Measurements from ENCODE around the gene HSD17B8.

HSD17B8 gene

GRCh38 chr6:33204415-33205190, at the start of gene HSD17B8:
HSD17B8 (plus strand) TSS chr6:33204655; CDS start chr6:33204669, 14 bp downstream.
- in situ Hi-C loops (cut with MboI; ENCODE audit: low sequenced_read_pairs), result no loop called here

DNA sequence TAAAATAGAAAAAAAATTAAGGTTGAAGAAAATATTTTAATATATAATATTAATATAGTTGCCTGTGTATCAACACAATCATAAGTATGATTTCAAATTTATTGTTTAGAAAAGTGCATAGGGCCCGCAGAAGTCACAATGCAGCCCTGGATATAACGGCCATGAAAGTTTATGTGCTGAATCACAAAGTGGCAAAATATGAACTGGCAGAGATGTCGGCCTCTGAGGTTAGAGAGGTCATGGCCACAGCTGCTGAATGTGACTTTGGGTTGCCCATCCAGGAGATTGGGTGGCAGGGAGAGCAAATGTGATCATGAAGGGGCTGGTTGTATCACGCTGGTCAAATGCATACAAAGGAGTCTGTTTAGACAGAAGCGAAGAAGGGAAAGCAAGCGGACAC, 47.9 kb upstream of the HSD17B8 start:
- in situ Hi-C loops (cut with MboI; ENCODE audit: low sequenced_read_pairs), result no loop called here

GRCh38 chr6:33156964-33157363, 47.5 kb upstream of the HSD17B8 start:
- in situ Hi-C loops (cut with MboI; ENCODE audit: low sequenced_read_pairs), result no loop called here

GRCh38 chr6:33160096-33160495, 44.4 kb upstream of the HSD17B8 start:
- in situ Hi-C loops (cut with MboI; ENCODE audit: low sequenced_read_pairs), result no loop called here

DNA sequence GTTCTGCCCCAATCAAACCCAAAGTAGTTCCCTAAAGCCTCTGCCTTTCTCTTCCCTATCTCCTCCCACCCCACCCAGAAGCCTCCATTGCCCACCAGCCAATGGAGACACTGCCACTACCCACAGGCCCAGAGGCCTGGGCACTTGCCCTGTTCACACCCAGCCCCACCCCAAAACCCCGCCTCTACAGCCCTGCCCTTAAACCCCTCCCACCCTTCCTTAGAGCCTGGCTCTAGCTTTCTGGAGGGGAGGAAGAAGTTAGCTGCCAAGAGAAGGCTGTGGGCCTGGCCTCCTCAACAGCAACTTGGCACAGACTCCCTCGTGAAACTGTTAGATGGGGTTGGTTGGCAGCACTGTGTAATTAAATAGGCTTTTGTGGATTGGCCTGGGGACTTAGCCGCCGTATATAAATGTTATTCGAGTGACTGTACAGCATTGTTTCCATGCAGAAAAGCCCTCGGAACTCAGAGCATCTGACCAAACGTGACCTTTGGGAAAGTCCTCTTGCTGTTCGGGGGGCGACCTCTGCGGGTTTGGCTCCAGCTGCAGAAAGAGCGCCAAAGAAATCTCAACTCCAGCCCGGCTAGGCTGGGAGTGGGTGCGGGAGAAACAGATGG, 43.6 kb upstream of the HSD17B8 start:
- in situ Hi-C loops (cut with MboI; ENCODE audit: low sequenced_read_pairs), result no loop called here

DNA sequence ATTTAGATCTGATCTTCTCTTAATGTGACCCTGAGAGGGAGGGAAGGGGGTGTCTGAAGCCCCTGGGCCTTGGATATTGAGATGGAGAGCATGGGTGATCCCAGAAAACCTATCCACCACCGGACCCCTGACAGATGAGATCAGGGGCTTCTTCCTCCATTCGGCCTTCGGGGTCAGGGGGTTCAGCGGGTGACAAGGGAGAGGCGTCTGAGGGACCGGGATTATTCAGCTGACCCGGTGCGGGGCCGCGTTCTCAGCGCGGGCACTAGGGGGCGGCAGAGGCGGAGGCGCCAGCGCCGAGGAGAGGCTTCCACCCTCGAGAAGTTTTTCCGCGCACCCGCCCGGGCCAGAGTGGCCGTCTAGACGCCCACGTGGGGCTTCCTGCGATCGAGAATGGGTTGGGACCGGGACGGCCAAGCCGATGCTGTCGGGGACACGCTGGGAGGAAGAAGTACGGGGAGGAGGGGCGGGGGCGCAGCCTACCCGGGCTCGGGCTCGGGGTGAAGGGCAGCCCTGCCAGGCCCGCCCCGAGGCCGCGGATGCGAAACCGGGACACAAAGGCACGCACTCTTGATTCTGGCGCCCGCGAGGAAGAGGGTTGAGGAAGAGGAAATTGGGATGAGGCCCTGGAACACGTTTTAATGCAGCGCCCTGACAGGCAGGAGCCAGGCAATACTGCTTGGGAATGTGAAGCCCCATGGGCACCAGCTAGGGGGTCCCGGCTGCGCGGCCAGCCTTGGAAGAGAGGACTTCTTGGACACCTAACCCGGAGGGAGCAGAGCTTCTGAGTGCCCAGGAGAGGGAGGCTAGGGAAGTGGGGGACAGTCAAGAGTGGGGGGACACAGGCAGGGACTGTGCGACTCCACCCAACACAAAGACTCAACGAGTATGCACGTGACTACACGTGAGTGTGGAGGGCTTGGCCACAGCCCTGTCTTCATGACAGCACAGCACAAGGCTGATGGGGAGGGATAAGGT, 42.8 kb upstream of the HSD17B8 start:
- in situ Hi-C loops (cut with MboI; ENCODE audit: low sequenced_read_pairs), result no loop called here

GRCh38 chr6:33163540-33163939, 40.9 kb upstream of the HSD17B8 start:
- in situ Hi-C loops (cut with MboI; ENCODE audit: low sequenced_read_pairs), result no loop called here

GRCh38 chr6:33164176-33164575, 40.3 kb upstream of the HSD17B8 start:
- in situ Hi-C loops (cut with MboI; ENCODE audit: low sequenced_read_pairs), result no loop called here

DNA sequence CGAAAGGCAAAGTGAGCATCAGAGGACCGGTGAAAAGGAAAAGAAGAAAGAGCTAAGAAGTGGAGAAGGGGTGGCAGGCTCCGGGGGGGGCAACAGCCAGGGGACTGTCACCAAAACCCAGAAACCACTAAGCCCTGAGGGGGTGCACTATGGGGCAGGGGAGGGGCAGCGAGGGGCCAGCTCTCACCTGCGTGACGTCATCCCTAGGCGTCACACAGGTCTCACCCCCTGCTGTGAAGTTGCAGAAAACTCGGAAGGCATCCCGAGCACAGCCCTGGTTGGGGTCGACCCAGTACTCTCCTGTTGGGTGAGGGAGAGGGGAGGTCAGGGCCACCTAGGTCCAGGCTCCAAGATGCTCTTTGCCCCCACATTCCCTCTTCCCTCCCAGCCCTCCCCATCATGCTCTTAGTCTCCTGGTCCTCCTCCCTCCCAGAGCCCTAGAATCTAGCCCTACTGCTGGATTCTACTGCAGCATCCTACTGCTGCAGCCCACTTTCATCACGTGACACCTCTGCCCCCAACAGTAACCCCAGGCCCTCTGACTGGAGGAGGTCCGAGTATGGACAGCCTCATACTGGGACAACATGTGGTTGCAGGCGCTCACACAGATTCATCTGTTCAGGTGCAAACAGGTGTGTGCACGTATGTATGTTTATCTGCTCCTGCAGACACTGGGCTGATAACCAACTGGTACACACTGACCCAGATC, 39.6 kb upstream of the HSD17B8 start:
- in situ Hi-C loops (cut with MboI; ENCODE audit: low sequenced_read_pairs), result no loop called here

GRCh38 chr6:33165581-33166258, 38.7 kb upstream of the HSD17B8 start:
- in situ Hi-C loops (cut with MboI; ENCODE audit: low sequenced_read_pairs), result no loop called here

DNA sequence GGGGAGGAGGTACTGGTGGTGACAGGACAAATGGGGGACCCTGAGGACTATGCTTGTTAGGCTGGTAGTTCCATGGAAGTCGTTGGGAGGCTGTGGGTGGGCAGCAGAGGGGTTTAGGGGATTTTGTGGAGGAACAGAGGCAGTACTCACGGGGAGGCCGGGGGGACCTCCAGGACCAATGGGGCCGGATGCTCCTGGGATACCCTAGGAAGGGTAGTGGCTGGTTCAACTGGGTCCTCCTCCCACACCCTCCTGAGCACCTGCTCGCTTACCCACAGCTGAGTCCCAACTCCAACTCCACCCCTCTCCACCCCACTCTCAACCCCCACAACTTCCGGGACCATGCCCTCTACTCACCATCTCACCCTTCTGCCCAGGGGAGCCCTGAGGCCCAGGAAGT, 38.1 kb upstream of the HSD17B8 start:
- in situ Hi-C loops (cut with MboI; ENCODE audit: low sequenced_read_pairs), result no loop called here

GRCh38 chr6:33166811-33167210, 37.6 kb upstream of the HSD17B8 start:
- in situ Hi-C loops (cut with MboI; ENCODE audit: low sequenced_read_pairs), result no loop called here

DNA sequence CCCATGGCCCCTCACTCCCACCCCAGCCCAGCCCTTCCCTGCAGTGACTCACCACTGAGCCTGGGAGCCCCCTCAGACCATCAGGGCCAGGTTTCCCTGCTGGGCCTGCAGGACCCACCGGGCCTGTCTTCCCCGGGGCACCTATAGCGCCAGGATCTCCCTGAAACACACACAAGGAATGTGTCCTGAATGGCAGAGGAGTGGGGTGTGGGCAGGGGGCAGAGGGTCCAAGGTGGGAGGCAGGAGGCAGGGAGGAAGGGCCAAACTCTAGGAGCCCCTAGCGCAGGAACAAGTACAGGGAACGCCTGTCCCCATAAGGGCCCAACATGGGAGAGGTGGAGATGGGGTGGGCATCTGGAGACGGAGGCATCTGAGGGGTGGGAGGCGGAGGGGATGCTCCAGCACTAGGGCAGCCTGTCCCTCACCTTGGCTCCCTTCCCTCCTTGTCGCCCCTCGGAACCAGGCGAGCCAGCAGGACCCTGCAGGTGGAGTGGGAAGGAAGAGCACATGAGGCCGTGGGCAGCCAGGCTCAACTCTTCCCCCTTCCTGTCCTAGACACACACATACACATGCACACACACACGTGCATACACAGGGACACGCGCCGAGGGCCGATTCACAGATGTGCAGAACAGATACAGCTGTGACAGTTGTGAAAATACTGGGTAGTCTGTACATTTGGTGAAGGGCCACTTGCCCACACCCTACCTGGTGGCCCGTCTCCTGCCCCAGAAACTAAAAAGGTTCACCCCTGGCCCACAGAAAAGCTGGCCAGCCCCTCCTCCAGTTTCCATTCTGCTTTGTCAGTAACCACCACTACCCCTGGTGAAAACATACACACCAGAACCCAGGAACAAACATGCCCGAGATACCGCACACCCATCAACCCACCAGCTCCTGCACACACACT, 36.8 kb upstream of the HSD17B8 start:
- in situ Hi-C loops (cut with MboI; ENCODE audit: low sequenced_read_pairs), result no loop called here

GRCh38 chr6:33168284-33168601, 36.2 kb upstream of the HSD17B8 start:
- in situ Hi-C loops (cut with MboI; ENCODE audit: low sequenced_read_pairs), result no loop called here

GRCh38 chr6:33168639-33169038, 35.8 kb upstream of the HSD17B8 start:
- in situ Hi-C loops (cut with MboI; ENCODE audit: low sequenced_read_pairs), result no loop called here

DNA sequence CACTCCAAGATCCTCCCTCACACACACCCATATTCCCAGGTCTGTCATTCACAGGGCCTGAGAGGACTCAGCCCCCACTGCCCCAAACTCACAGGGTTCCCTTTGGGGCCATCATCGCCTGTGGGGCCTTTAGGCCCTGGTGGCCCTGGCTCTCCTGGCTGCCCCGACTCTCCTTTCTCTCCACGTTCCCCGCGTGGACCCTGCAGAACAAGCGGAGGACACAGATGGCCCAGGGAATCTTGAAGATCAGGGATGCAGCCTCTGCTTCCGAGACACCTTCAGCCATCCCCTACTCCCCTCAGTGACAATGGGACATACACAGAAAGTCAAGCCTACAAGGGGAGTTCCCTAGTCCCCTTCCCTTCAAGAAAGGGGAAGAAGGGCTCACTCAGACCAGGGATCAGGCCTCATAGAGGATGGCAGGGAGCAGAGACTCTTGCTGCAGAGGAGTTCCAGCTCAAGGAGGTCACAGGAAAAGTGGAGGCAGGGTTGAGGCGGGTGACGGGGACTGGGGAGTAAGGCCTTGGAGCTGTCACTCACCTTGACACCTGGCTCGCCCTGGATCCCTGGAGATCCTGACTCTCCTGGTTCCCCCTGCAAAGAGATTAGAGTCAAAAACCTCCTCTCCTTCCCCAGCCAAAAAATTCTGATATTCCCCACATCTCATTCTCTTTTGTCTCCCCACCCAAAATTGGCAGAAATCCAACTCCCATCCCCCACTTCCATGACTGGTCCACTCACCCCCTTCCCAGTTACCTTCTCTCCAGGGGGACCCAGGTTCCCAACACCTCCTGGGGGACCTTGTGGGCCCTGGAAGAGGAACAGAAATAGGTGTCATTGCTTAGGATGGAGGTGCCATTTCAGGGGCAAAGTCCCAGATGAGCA, 34.9 kb upstream of the HSD17B8 start:
- in situ Hi-C loops (cut with MboI; ENCODE audit: low sequenced_read_pairs), result no loop called here

GRCh38 chr6:33170176-33171015, 34.1 kb upstream of the HSD17B8 start:
- in situ Hi-C loops (cut with MboI; ENCODE audit: low sequenced_read_pairs), result no loop called here

Data from HL-60/S4 treated with phorbol 12-myristate 13-acetate at 8.2 ng/mL for 4 days and 3 days (cell line).